ENCODE results near the gene MAN1C1.

Gene MAN1C1

GRCh38 chr1:25825605-25826004, 209.0 kb downstream of the MAN1C1 start:
- Histone ChIP-seq H3K36me3 (ENCODE audit: insufficient read depth) (no peaks in the 10 kb centered on the region), H3K27me3 (ENCODE audit: insufficient read depth, low read depth) (no peaks in the 10 kb centered on the region)

GRCh38 chr1:25826571-25826970, 210.0 kb downstream of the MAN1C1 start:
- Histone ChIP-seq H2AFZ (ENCODE audit: low read depth) (no peak overlapping the region), H3K36me3 (ENCODE audit: insufficient read depth) (no peaks in the 10 kb centered on the region), H3K4me2 (no peak overlapping the region), H3K79me2 (ENCODE audit: insufficient read depth, low read depth) (no peaks in the 10 kb centered on the region), H3K9ac (no peak overlapping the region), H3K4me1 (ENCODE audit: low read depth, poor library complexity, severe bottlenecking) (peaks cover 15% of the 10 kb centered on the region), H3K27me3 (ENCODE audit: insufficient read depth, low read depth) (no peaks in the 10 kb centered on the region), H3K4me3 (IDR thresholded peaks at IDR 0.05; ENCODE audit: insufficient read depth, low read depth, low read length) (no peak overlapping the region), H3K27ac (no peak overlapping the region), H4K20me1 (ENCODE audit: insufficient read depth) (no peaks in the 10 kb centered on the region)
- TF ChIP-seq CTCF (conservative IDR thresholded peaks at IDR 0.05; ENCODE audit: low read depth, low read length) = no peak

More at GRCh38 chr1:25825605-25826004, 209.0 kb downstream of the MAN1C1 start:
- Histone ChIP-seq H3K4me1 (ENCODE audit: low read depth, poor library complexity, severe bottlenecking) (peaks cover 21% of the 10 kb centered on the region), H3K9ac (no peak overlapping the region), H4K20me1 (ENCODE audit: insufficient read depth) (no peaks in the 10 kb centered on the region), H3K4me2 (no peak overlapping the region), H3K27ac (no peak overlapping the region), H3K79me2 (ENCODE audit: insufficient read depth, low read depth) (no peaks in the 10 kb centered on the region), H2AFZ (ENCODE audit: low read depth) (no peak overlapping the region), H3K4me3 (IDR thresholded peaks at IDR 0.05; ENCODE audit: insufficient read depth, low read depth, low read length) (no peak overlapping the region)
- TF ChIP-seq CTCF (conservative IDR thresholded peaks at IDR 0.05; ENCODE audit: low read depth, low read length) = no peak

- no peaks in the 10 kb centered on the region for H3K36me3 ChIP-seq (ENCODE audit: insufficient read depth)
- H2AFZ ChIP-seq (ENCODE audit: low read depth) = no peak overlapping the region
Observed at GRCh38 chr1:25828491-25828890, 211.9 kb downstream of the MAN1C1 start.

GRCh38 chr1:25829046-25829445, 212.5 kb downstream of the MAN1C1 start:
- no peak overlapping the region for H3K4me3 ChIP-seq (IDR thresholded peaks at IDR 0.05; ENCODE audit: insufficient read depth, low read depth, low read length)
- H3K9ac ChIP-seq = no peak overlapping the region
- no peak for TF ChIP-seq CTCF (conservative IDR thresholded peaks at IDR 0.05; ENCODE audit: low read depth, low read length)
- H3K4me2 ChIP-seq = no peak overlapping the region
- H3K27ac ChIP-seq = no peak overlapping the region
- H3K4me1 ChIP-seq (ENCODE audit: low read depth, poor library complexity, severe bottlenecking) = peaks cover 8% of the 10 kb centered on the region
- H3K79me2 ChIP-seq (ENCODE audit: insufficient read depth, low read depth) = no peaks in the 10 kb centered on the region
- H3K36me3 ChIP-seq (ENCODE audit: insufficient read depth) = no peaks in the 10 kb centered on the region
- no peak overlapping the region for H2AFZ ChIP-seq (ENCODE audit: low read depth)
- H3K27me3 ChIP-seq (ENCODE audit: insufficient read depth, low read depth) = no peaks in the 10 kb centered on the region
- H4K20me1 ChIP-seq (ENCODE audit: insufficient read depth) = no peaks in the 10 kb centered on the region

More at GRCh38 chr1:25828491-25828890, 211.9 kb downstream of the MAN1C1 start:
- H3K4me1 ChIP-seq (ENCODE audit: low read depth, poor library complexity, severe bottlenecking) = peaks cover 8% of the 10 kb centered on the region
- H3K4me2 ChIP-seq = no peak overlapping the region
- H3K27ac ChIP-seq = no peak overlapping the region
- H4K20me1 ChIP-seq (ENCODE audit: insufficient read depth) = no peaks in the 10 kb centered on the region
- no peaks in the 10 kb centered on the region for H3K79me2 ChIP-seq (ENCODE audit: insufficient read depth, low read depth)
- no peaks in the 10 kb centered on the region for H3K27me3 ChIP-seq (ENCODE audit: insufficient read depth, low read depth)
- H3K9ac ChIP-seq = no peak overlapping the region
- no peak for TF ChIP-seq CTCF (conservative IDR thresholded peaks at IDR 0.05; ENCODE audit: low read depth, low read length)
- no peak overlapping the region for H3K4me3 ChIP-seq (IDR thresholded peaks at IDR 0.05; ENCODE audit: insufficient read depth, low read depth, low read length)
